ENCODE data around the gene DICER1.

Gene DICER1

DNA sequence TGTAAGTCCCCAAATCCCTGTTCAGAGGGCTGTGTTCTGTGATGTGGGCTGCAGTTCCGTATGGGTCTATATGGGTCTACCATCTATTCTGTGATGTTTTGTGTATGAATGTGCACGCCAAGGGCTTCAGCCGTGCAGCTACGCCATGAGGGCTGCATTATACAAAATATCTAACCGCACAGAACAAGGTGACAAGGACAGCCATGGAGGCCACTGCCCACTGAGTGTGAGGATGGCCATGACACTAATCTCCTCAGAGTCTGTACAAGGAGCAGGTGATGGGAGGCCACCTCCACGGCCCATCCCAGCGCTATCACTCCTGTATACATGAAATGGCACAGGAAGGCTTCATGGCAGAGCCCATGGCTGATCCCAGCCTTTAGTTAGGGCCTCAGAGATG lies 102.0 kb downstream of the DICER1 start:
- TF ChIP-seq CTCF (IDR thresholded peaks at IDR 0.05; ENCODE audit: control insufficient read depth, insufficient read depth, low read depth, low read length, missing control alignments), result no peak
- no peak for DNase-seq (ENCODE audit: low read depth)
- no peak overlapping the region for H3K4me3 ChIP-seq (ENCODE audit: control insufficient read depth, low read depth, low read length)

DNA sequence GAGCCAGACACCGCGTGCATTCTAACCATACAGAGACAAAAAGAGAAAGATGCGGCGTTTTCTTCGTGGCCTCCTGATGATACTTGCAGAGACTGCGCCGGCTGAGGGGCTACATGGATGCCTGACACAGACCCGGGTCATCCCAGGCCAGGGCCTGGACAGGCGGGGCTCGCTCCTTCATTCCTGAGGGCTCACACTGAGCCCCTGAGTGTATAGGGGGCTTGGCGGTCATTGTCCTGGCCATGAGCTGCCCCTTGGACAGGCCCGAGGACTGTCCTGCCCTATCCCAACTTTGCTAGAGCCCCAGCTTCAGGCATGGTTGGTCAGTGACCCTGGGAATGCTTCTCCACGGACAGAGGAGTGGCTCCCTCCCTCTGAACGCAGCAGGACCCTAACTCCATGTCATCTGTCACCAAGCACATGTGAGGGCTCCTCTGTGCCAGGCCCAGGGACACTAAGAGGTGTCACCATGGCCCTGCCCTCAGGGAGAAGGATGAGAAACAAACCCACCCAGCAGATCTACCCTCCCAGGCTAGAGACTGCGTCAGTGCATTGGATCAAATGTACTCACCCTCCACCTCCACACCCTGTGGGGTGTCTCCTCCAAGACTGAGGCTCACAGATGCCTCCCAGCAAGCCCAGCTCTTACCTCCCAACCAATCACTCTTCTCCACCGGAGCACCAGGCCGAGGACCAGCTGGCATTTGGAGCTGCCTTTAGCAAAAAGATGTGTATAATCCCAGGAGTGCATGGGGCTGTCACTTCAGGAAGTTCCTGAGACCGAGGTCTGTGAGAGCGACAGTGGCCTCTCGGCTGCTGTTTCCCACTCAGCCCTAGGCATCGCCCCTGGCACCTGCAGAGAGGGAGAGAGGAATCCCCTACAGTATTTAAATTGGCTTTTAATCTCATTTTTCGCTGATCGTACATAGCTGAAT lies 102.7 kb downstream of the DICER1 start:
- DNase-seq (ENCODE audit: low read depth), result no peak
- no peak for TF ChIP-seq CTCF (IDR thresholded peaks at IDR 0.05; ENCODE audit: control insufficient read depth, insufficient read depth, low read depth, low read length, missing control alignments)
- no peak overlapping the region for H3K4me3 ChIP-seq (ENCODE audit: control insufficient read depth, low read depth, low read length)

GRCh38 chr14:95052016-95052585 lies 105.2 kb downstream of the DICER1 start:
- H3K4me3 ChIP-seq (ENCODE audit: control insufficient read depth, low read depth, low read length), result no peak overlapping the region
- no peak for DNase-seq (ENCODE audit: low read depth)
- TF ChIP-seq CTCF (IDR thresholded peaks at IDR 0.05; ENCODE audit: control insufficient read depth, insufficient read depth, low read depth, low read length, missing control alignments), result no peak

- no peak for TF ChIP-seq CTCF (IDR thresholded peaks at IDR 0.05; ENCODE audit: control insufficient read depth, insufficient read depth, low read depth, low read length, missing control alignments)
- no peak overlapping the region for H3K4me3 ChIP-seq (ENCODE audit: control insufficient read depth, low read depth, low read length)
- no peak for DNase-seq (ENCODE audit: low read depth)
Measured at GRCh38 chr14:95049952-95050351, 107.4 kb downstream of the DICER1 start.

- no peak overlapping the region for H3K4me3 ChIP-seq (ENCODE audit: control insufficient read depth, low read depth, low read length)
- no peak for TF ChIP-seq CTCF (IDR thresholded peaks at IDR 0.05; ENCODE audit: control insufficient read depth, insufficient read depth, low read depth, low read length, missing control alignments)
- no peak for DNase-seq (ENCODE audit: low read depth)
Measured at GRCh38 chr14:95048771-95049312, 108.5 kb downstream of the DICER1 start.

DNA sequence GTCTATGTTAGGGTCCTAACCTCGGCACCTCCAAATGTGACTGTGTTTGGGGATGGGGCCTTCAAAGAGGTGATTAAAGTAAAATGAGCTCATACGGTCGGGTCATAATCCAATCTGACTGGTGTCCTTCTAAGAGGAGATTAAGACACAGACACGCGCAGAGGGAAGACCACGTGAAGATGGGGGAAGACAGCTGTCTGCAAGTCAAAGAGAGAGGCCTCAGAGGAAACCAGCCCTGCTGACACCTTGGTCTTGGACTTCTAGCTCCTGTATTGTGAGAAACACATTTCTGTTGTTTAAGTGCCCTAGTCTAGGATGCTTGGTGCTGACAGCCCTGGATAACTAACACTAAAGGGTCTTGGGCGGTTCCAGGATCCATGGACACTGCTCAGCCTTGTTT lies 109.6 kb downstream of the DICER1 start:
- no peak overlapping the region for H3K4me3 ChIP-seq (ENCODE audit: control insufficient read depth, low read depth, low read length)
- TF ChIP-seq CTCF (IDR thresholded peaks at IDR 0.05; ENCODE audit: control insufficient read depth, insufficient read depth, low read depth, low read length, missing control alignments), result no peak
- no peak for DNase-seq (ENCODE audit: low read depth)
